ENCODE results near the gene GPX2. TPM values are rescaled to one million over a fixed set of nuclear protein-coding genes. Genes with fewer than 3 reads are reported as not detected.

Gene GPX2
- total and polyA plus RNA-seq, 2 of the 4 experiments (the other 2 are of a cell fraction), result not detected

GRCh38 chr14:64953661-64954060, 11.1 kb upstream of the GPX2 start:
- H2AK9ac ChIP-seq (replicated peaks; ENCODE audit: low read depth, low read length, poor library complexity), result no peak overlapping the region
- no peak overlapping the region for H3K56ac ChIP-seq (ENCODE audit: extremely low read depth, insufficient read depth, low read length)
- no peaks in the 10 kb centered on the region for H3K27me3 ChIP-seq (ENCODE audit: control insufficient read depth, insufficient read depth, low read length)
- H2BK20ac ChIP-seq (ENCODE audit: low read depth, low read length), result no peak overlapping the region
- no peak overlapping the region for H4K91ac ChIP-seq (ENCODE audit: insufficient read depth, low read depth, low read length)
- H3K36me3 ChIP-seq (ENCODE audit: control insufficient read depth, insufficient read depth, low read length), result peaks cover 3% of the 10 kb centered on the region; the same call in 1 of the 2 replicates
- no peak overlapping the region for H3K9ac ChIP-seq (ENCODE audit: low read depth, low read length)
- intact Hi-C loops (cut with micrococcal nuclease), result no loop called here
- no peaks in the 10 kb centered on the region for H3K9me3 ChIP-seq (ENCODE audit: control insufficient read depth, insufficient read depth, low read length)
- no peaks in the 10 kb centered on the region for H3K4me1 ChIP-seq (ENCODE audit: control insufficient read depth, insufficient read depth, low read length)
- no TSS peak for BruUV-seq (replicated peaks)
- no peak overlapping the region for H3K4me2 ChIP-seq (ENCODE audit: low read depth, low read length)
- no peak overlapping the region for H2BK120ac ChIP-seq (ENCODE audit: low read depth, low read length)
- in situ Hi-C loops (cut with MboI; ENCODE audit: low sequenced_read_pairs), result no loop called here
- H2AFZ ChIP-seq (replicated peaks; ENCODE audit: low read length, poor library complexity), result no peak overlapping the region
- CTCF ChIA-PET, result no interaction called here
- H2BK15ac ChIP-seq (ENCODE audit: low read depth, low read length), result no peak overlapping the region
- no peak overlapping the region for H4K8ac ChIP-seq (ENCODE audit: low read depth in 2 of 2, low read length in 2 of 2)
- H3K4me3 ChIP-seq (ENCODE audit: insufficient read depth, low read depth, low read length), result no peak overlapping the region
- DNase-seq (no peak), ATAC-seq (ENCODE audit: low read depth) (no peak)
- 0 out of 2 replicates have a peak, but pooled peaks cover 2% of the 10 kb centered on the region for H3K9me1 ChIP-seq (ENCODE audit: insufficient read depth, low read length)
- H2AK5ac ChIP-seq (ENCODE audit: low read depth, low read length), result no peak overlapping the region
- dilution Hi-C loops (cut with HindIII; ENCODE audit: low sequenced_read_pairs, unreplicated experiment), result no loop called here
- H3K27ac ChIP-seq (ENCODE audit: insufficient read depth, low read length), result no peak overlapping the region
- H2BK5ac ChIP-seq (ENCODE audit: low read depth, low read length, poor library complexity, severe bottlenecking), result no peak overlapping the region
- H3K18ac ChIP-seq (ENCODE audit: low read depth, low read length), result no peak overlapping the region
- POLR2A ChIA-PET (ENCODE audit: unreplicated experiment), result no interaction called here
- no peak overlapping the region for H3K14ac ChIP-seq (replicated peaks; ENCODE audit: low read depth, low read length)
- no peak overlapping the region for H4K5ac ChIP-seq (ENCODE audit: low read depth, low read length)
- H3K79me1 ChIP-seq (ENCODE audit: low read depth in 1 of 2, low read length in 2 of 2), result no peaks in the 10 kb centered on the region; a peak in 1 of 4 replicates
- H4K20me1 ChIP-seq (ENCODE audit: insufficient read depth, low read length), result no peaks in the 10 kb centered on the region
- H3K23ac ChIP-seq (ENCODE audit: low read depth, low read length), result no peak overlapping the region
- WGBS, 2 experiments (ENCODE audit: extremely low coverage in 2 of 2, insufficient read length in 1 of 2), result 95% methylated on average over 3 of the region's 6 CpGs; no CpG with 5 or more reads in 1 of the 2 experiments
- TF ChIP-seq SMC3 (IDR thresholded peaks at IDR 0.05; ENCODE audit: low read depth, low read length) (no peak), POLR2A (IDR thresholded peaks at IDR 0.05; ENCODE audit: low read depth, low read length) (no peak), RCOR1 (IDR thresholded peaks at IDR 0.05; ENCODE audit: insufficient replicate concordance, low read length) (no peak), RAD21 (IDR thresholded peaks at IDR 0.05; ENCODE audit: low read length) (no peak), NFE2L2 (IDR thresholded peaks at IDR 0.05; ENCODE audit: low read depth, low read length) (no peak), MAZ (IDR thresholded peaks at IDR 0.05; ENCODE audit: borderline replicate concordance, low read depth, low read length) (no peak), ELK1 (IDR thresholded peaks at IDR 0.05; ENCODE audit: borderline replicate concordance, low read depth, low read length) (no peak), MAFK (IDR thresholded peaks at IDR 0.05; ENCODE audit: low read depth, low read length) (no peak), USF2 (IDR thresholded peaks at IDR 0.05; ENCODE audit: low read depth, low read length) (no peak), BHLHE40 (IDR thresholded peaks at IDR 0.05; ENCODE audit: low read depth, low read length) (no peak), RFX5 (IDR thresholded peaks at IDR 0.05; ENCODE audit: low read depth, low read length) (no peak), CEBPB (IDR thresholded peaks at IDR 0.05; ENCODE audit: low read depth, low read length) (no peak)
- TF ChIP-seq, protein P1, sequence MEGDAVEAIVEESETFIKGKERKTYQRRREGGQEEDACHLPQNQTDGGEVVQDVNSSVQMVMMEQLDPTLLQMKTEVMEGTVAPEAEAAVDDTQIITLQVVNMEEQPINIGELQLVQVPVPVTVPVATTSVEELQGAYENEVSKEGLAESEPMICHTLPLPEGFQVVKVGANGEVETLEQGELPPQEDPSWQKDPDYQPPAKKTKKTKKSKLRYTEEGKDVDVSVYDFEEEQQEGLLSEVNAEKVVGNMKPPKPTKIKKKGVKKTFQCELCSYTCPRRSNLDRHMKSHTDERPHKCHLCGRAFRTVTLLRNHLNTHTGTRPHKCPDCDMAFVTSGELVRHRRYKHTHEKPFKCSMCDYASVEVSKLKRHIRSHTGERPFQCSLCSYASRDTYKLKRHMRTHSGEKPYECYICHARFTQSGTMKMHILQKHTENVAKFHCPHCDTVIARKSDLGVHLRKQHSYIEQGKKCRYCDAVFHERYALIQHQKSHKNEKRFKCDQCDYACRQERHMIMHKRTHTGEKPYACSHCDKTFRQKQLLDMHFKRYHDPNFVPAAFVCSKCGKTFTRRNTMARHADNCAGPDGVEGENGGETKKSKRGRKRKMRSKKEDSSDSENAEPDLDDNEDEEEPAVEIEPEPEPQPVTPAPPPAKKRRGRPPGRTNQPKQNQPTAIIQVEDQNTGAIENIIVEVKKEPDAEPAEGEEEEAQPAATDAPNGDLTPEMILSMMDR (conservative IDR thresholded peaks at IDR 0.05; ENCODE audit: low read depth, low read length), result no peak
- H3K4ac ChIP-seq (ENCODE audit: low read depth, low read length), result no peak overlapping the region
